ENCODE results near the gene OR52I2. TPM values are rescaled to one million over a fixed set of nuclear protein-coding genes. Genes with fewer than 3 reads are reported as not detected.
A peak's percentile ranks its signal among the peaks of the same experiment; 100 is the strongest.

OR52I2 gene
- total RNA-seq, 1 donor from 2014 or later: not detected

DNA sequence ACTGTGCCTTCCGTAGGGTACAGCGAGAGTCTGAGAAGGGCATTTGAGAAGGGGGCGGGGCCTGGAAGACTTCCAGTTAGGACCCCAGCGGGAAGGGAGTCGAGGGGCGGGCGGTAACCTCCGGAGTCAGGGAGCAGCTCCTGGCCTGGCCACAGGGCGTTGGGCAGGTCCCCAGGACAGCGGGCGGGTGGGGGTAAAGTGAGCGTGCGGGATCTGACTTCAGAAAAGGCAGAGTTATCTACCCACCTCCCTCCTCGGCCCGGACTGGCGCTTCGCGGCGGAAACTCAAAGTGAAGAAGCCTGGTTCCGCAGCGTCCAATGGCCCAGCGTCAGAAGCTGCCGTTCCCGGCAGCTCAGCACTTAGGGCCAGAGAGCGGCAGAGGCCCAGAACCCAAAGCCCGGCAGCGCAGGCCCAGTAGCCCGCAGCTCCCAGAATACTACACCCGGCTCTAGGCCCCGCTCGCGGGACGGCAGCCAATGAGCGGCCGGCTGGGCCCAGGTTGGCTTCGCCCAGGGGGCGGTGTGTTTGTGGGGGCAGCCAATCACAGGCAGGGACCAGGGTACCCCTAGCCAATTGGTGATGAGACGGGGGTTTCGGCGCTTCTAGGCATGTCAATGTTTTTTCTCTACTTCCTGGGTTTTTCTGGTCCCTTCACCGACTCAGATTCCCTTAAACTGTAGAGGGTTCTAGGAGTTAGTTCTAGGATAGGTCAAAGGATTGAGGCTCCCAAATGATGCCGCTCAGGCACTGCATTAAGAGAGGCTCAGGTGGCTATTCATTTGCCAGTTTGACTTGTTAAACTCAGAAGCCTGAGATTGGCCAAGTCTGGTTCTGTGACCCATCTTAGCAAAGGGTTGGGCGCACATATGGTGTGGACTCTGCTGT, 26.5 kb downstream of the OR52I2 start, which contains the start of gene TRIM68:
Gene TRIM68, minus strand, starts transcription at position 451 of the 886 bp plus-strand sequence. CDS start 2,727 bp downstream, outside the sequence.
- peak; percentile 92 to 94 for DNase-seq (ENCODE audit: low spot score in 2 of 2, unreplicated experiment in 2 of 2)
- Mint-ChIP-seq H3K4me3 (peak within 1 kb of the TSS; percentile 89), H3K9me3 (no peaks in the 10 kb centered on the region), H3K4me1 (peaks cover 18% of the 10 kb centered on the region), H3K27me3 (ENCODE audit: low read depth) (peaks cover 10% of the 10 kb centered on the region), H3K27ac (peak within 1 kb of the TSS; percentile 95), H3K36me3 (peaks cover 13% of the 10 kb centered on the region)
- TF ChIP-seq, protein P1, sequence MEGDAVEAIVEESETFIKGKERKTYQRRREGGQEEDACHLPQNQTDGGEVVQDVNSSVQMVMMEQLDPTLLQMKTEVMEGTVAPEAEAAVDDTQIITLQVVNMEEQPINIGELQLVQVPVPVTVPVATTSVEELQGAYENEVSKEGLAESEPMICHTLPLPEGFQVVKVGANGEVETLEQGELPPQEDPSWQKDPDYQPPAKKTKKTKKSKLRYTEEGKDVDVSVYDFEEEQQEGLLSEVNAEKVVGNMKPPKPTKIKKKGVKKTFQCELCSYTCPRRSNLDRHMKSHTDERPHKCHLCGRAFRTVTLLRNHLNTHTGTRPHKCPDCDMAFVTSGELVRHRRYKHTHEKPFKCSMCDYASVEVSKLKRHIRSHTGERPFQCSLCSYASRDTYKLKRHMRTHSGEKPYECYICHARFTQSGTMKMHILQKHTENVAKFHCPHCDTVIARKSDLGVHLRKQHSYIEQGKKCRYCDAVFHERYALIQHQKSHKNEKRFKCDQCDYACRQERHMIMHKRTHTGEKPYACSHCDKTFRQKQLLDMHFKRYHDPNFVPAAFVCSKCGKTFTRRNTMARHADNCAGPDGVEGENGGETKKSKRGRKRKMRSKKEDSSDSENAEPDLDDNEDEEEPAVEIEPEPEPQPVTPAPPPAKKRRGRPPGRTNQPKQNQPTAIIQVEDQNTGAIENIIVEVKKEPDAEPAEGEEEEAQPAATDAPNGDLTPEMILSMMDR (IDR thresholded peaks at IDR 0.05; ENCODE audit: unreplicated experiment): no peak

- DNase-seq (ENCODE audit: low spot score in 2 of 2, unreplicated experiment in 2 of 2): no peak
- Mint-ChIP-seq H3K36me3 (no peaks in the 10 kb centered on the region), H3K4me1 (peaks cover 18% of the 10 kb centered on the region), H3K4me3 (no peak overlapping the region), H3K27me3 (ENCODE audit: low read depth) (peaks cover 30% of the 10 kb centered on the region), H3K27ac (no peak overlapping the region), H3K9me3 (no peaks in the 10 kb centered on the region)
- TF ChIP-seq, protein P1 (IDR thresholded peaks at IDR 0.05; ENCODE audit: unreplicated experiment): no peak
Measured at GRCh38 chr11:4610258-4610935, 28.9 kb downstream of the OR52I2 start.

DNA sequence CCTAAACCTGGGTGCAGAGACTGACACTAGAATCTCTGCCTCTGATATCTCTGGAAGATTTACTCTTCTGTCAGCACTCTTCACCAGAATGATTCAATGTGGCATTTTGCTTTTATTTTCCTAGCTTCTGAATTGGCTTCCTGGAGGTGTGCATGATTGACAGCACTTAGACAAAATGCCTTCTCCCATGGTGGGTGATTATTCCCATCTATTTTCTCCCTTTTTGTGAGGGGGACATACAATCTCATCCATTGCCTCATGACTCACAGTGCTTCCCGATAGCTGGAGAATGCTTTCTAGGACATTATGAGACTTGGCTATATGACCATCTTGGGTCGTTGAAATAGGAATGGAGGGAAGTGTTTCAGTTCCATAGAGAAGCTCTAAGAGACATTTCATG, 30.4 kb downstream of the OR52I2 start:
- Mint-ChIP-seq H3K27me3 (ENCODE audit: low read depth) (peaks cover 31% of the 10 kb centered on the region), H3K9me3 (no peaks in the 10 kb centered on the region), H3K36me3 (no peaks in the 10 kb centered on the region), H3K4me1 (peaks cover 6% of the 10 kb centered on the region), H3K27ac (no peak overlapping the region), H3K4me3 (no peak overlapping the region)
- DNase-seq (ENCODE audit: low spot score in 2 of 2, unreplicated experiment in 2 of 2): no peak
- TF ChIP-seq, protein P1 (IDR thresholded peaks at IDR 0.05; ENCODE audit: unreplicated experiment): no peak

GRCh38 chr11:4615856-4616444, 34.4 kb downstream of the OR52I2 start:
- TF ChIP-seq, protein P1 (IDR thresholded peaks at IDR 0.05; ENCODE audit: unreplicated experiment): no peak
- Mint-ChIP-seq H3K9me3 (no peaks in the 10 kb centered on the region), H3K27me3 (ENCODE audit: low read depth) (peaks cover 37% of the 10 kb centered on the region), H3K27ac (no peak overlapping the region), H3K36me3 (no peaks in the 10 kb centered on the region), H3K4me3 (no peak overlapping the region), H3K4me1 (no peaks in the 10 kb centered on the region)
- no peak for DNase-seq (ENCODE audit: low spot score in 2 of 2, unreplicated experiment in 2 of 2)

DNA sequence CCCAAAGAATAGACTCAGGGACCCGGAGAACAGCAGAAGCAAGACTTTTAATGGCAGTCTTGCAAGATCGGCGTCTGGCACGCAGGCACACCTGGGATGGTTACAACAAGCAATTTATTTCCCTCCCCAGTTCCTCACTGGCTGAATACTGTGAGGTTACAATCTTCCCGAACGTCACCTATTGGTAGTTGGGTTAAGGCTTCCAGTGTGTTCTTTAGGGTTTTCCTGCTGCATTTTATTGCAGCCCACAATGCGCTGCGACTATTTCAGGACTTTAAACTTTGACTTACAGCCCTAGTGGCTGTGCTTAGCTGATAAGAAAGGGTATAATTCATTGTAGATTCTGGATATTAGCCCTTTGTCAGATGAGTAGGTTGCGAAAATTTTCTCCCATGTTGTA, 38.0 kb downstream of the OR52I2 start:
- H3K9me3 Mint-ChIP-seq: no peaks in the 10 kb centered on the region
- TF ChIP-seq, protein P1 (IDR thresholded peaks at IDR 0.05; ENCODE audit: unreplicated experiment): no peak
- no peaks in the 10 kb centered on the region for H3K36me3 Mint-ChIP-seq
- no peak overlapping the region for H3K27ac Mint-ChIP-seq
- no peak overlapping the region for H3K4me3 Mint-ChIP-seq
- DNase-seq (ENCODE audit: low spot score in 2 of 2, unreplicated experiment in 2 of 2): no peak
- H3K4me1 Mint-ChIP-seq: no peaks in the 10 kb centered on the region
- peaks cover 21% of the 10 kb centered on the region for H3K27me3 Mint-ChIP-seq (ENCODE audit: low read depth)
